Measurements from ENCODE around the gene EVI2B. TPM values are rescaled to one million over a fixed set of nuclear protein-coding genes. Genes with fewer than 3 reads are reported as not detected.

The EVI2B gene
- total RNA-seq, 1 experiment from 2014 or later: 0.11 TPM

DNA sequence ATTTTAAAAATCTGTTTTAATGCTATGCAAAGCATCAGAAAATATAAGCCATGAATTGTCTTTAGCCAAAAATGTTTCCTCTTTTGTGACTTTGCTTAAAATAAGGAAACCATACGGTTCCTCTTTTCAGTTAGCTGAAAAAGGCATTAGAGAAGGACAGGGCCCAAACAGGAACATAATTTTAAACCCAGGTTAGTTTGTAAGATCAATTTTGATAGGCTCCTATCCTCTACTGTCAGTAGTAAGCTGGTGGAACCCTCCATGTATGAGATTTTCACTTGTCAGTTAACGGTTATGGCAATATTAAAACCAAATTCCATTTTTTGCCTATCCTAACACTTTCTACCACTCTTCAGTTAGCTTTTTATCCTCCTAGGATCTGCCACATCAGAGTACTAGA is 4.3 kb downstream of the EVI2B start:
- intact Hi-C loops (cut with micrococcal nuclease): loop anchor here (10.0 kb wide), 1 partner anchor 55 kb away; no protein-coding TSS in a partner anchor
- Histone ChIP-seq H3K27me3 (ENCODE audit: low read length) (no peaks in the 10 kb centered on the region), H4K20me1 (ENCODE audit: low read length) (no peaks in the 10 kb centered on the region), H3K27ac (ENCODE audit: low read length) (no peak overlapping the region), H3K36me3 (ENCODE audit: low read depth, low read length) (no peaks in the 10 kb centered on the region), H3K9ac (ENCODE audit: low read length) (no peak overlapping the region), H2AFZ (ENCODE audit: low read length) (no peak overlapping the region), H3K4me3 (ENCODE audit: low read length) (no peak overlapping the region), H3K9me2 (replicated peaks; ENCODE audit: low read length) (no peaks in the 10 kb centered on the region), H3F3A (ENCODE audit: low read length, unreplicated experiment) (no peaks in the 10 kb centered on the region), H3K4me2 (ENCODE audit: low read length) (no peak overlapping the region), H3K79me2 (ENCODE audit: low read length) (no peaks in the 10 kb centered on the region), H3K4me1 (ENCODE audit: insufficient read depth, low read length) (peaks cover 11% of the 10 kb centered on the region), H3K9me3 (ENCODE audit: low read length) (no peaks in the 10 kb centered on the region)
- DNase-seq (no peak), ATAC-seq (no peak)
- no peak for TF ChIP-seq EZH2phosphoT487 (IDR thresholded peaks at IDR 0.05; ENCODE audit: borderline replicate concordance, low read length)
- TF ChIP-seq, protein P1, sequence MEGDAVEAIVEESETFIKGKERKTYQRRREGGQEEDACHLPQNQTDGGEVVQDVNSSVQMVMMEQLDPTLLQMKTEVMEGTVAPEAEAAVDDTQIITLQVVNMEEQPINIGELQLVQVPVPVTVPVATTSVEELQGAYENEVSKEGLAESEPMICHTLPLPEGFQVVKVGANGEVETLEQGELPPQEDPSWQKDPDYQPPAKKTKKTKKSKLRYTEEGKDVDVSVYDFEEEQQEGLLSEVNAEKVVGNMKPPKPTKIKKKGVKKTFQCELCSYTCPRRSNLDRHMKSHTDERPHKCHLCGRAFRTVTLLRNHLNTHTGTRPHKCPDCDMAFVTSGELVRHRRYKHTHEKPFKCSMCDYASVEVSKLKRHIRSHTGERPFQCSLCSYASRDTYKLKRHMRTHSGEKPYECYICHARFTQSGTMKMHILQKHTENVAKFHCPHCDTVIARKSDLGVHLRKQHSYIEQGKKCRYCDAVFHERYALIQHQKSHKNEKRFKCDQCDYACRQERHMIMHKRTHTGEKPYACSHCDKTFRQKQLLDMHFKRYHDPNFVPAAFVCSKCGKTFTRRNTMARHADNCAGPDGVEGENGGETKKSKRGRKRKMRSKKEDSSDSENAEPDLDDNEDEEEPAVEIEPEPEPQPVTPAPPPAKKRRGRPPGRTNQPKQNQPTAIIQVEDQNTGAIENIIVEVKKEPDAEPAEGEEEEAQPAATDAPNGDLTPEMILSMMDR (conservative IDR thresholded peaks at IDR 0.05; ENCODE audit: low read depth, low read length): no peak
- no TSS peak for BruUV-seq (replicated peaks)
- ChIA-PET CTCF (no interaction called here), POLR2A (ENCODE audit: unreplicated experiment) (no interaction called here)

DNA sequence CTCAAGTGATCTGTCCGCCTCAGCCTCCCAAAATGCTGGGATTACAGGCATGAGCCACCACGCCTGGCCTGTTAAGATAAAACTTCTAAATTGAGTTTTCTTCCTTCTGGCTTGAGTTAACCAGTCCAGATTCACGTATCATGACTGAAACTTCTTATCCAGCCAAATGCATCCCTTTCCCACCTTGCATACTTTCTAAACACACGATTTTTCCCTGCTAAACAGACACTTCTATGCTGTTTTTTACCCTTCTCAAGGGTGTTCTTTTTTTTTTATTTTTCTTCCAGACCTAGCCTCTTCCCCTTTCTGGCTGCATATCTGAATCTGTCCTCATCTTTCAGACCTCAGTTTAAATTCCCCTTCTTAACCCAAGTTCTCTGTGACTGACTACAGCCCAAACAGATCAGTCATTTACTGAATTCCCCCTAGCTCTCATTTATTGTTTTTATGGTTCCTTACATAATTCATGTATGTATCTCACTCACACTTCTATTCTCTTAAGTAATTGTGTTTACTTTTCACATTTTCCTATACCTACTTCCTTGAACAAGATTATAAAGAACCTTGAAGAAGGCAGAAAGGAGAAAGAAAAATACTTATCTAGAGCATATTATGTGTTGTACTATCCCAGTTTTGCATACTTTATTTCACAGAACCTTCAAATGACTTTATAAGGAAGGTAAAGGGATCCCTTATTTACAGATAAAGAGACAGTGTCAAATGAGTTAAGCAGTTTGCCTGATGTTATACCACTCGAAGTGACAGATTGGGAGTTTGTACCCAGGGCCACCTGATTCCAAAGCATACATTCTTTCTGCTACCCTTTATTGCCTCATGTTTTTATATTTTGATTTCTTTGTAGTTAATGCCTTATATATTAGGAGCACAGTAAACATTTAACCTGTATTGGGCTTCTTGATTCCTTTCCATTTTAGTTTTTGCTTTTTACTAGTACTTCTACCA is 5.2 kb downstream of the EVI2B start:
- Histone ChIP-seq H3K9me3 (ENCODE audit: low read length) (no peaks in the 10 kb centered on the region), H3K9ac (ENCODE audit: low read length) (no peak overlapping the region), H3K4me2 (ENCODE audit: low read length) (no peak overlapping the region), H3K27me3 (ENCODE audit: low read length) (no peaks in the 10 kb centered on the region), H3K36me3 (ENCODE audit: low read depth, low read length) (no peaks in the 10 kb centered on the region), H3K4me3 (ENCODE audit: low read length) (no peak overlapping the region), H3F3A (ENCODE audit: low read length, unreplicated experiment) (no peaks in the 10 kb centered on the region), H3K4me1 (ENCODE audit: insufficient read depth, low read length) (peaks cover 6% of the 10 kb centered on the region), H3K79me2 (ENCODE audit: low read length) (no peaks in the 10 kb centered on the region), H3K9me2 (replicated peaks; ENCODE audit: low read length) (no peaks in the 10 kb centered on the region), H2AFZ (ENCODE audit: low read length) (no peak overlapping the region), H3K27ac (ENCODE audit: low read length) (no peak overlapping the region), H4K20me1 (ENCODE audit: low read length) (no peaks in the 10 kb centered on the region)
- intact Hi-C loops (cut with micrococcal nuclease): loop anchor here (10.0 kb wide), 1 partner anchor 54 kb away; no protein-coding TSS in a partner anchor
- no TSS peak for BruUV-seq (replicated peaks)
- DNase-seq (no peak), ATAC-seq (no peak)
- ChIA-PET CTCF (no interaction called here), POLR2A (ENCODE audit: unreplicated experiment) (interaction anchor here (0.6 kb wide), 1 partner anchor 47 kb away, joined by 3 read pairs; no protein-coding TSS in a partner anchor)
- TF ChIP-seq EZH2phosphoT487 (IDR thresholded peaks at IDR 0.05; ENCODE audit: borderline replicate concordance, low read length): no peak

DNA sequence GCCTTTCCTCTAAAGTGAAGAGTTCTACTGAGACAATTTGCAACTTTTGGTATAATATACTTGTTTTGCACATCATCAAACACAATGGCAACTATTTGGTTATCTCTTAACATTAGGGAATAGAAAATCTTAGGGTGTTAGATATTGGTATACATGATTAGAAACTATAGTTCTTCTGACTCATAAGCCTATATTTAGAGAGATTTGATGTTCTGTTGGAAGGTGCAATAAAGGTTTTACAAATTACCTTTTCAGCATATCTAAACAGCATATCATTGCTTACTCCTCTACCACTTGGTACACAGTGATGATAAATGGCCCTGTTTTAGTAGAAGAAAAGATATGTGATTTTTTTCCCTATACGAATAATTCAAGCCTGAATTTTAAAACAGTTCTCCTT is 6.2 kb downstream of the EVI2B start:
- H4K20me1 ChIP-seq (ENCODE audit: low read length): no peaks in the 10 kb centered on the region
- CTCF ChIA-PET: no interaction called here
- no peak overlapping the region for H3K9ac ChIP-seq (ENCODE audit: low read length)
- intact Hi-C loops (cut with micrococcal nuclease): loop anchor here (10.0 kb wide), 1 partner anchor 53 kb away; no protein-coding TSS in a partner anchor
- H3K9me2 ChIP-seq (replicated peaks; ENCODE audit: low read length): no peaks in the 10 kb centered on the region
- H3K36me3 ChIP-seq (ENCODE audit: low read depth, low read length): no peaks in the 10 kb centered on the region
- H2AFZ ChIP-seq (ENCODE audit: low read length): no peak overlapping the region
- no peak overlapping the region for H3K4me3 ChIP-seq (ENCODE audit: low read length)
- no peak for DNase-seq
- no peaks in the 10 kb centered on the region for H3K9me3 ChIP-seq (ENCODE audit: low read length)
- H3K27ac ChIP-seq (ENCODE audit: low read length): no peak overlapping the region
- POLR2A ChIA-PET (ENCODE audit: unreplicated experiment): no interaction called here
- no peaks in the 10 kb centered on the region for H3K27me3 ChIP-seq (ENCODE audit: low read length)
- H3F3A ChIP-seq (ENCODE audit: low read length, unreplicated experiment): no peaks in the 10 kb centered on the region
- no TSS peak for BruUV-seq (replicated peaks)
- no peaks in the 10 kb centered on the region for H3K79me2 ChIP-seq (ENCODE audit: low read length)
- TF ChIP-seq, protein P1 (conservative IDR thresholded peaks at IDR 0.05; ENCODE audit: low read depth, low read length): no peak
- TF ChIP-seq EZH2 (IDR thresholded peaks at IDR 0.05; ENCODE audit: low read length, unreplicated experiment) (no peak), EZH2phosphoT487 (IDR thresholded peaks at IDR 0.05; ENCODE audit: borderline replicate concordance, low read length) (no peak)
- no peak overlapping the region for H3K4me2 ChIP-seq (ENCODE audit: low read length)
- no peak for ATAC-seq
- H3K4me1 ChIP-seq (ENCODE audit: insufficient read depth, low read length): no peaks in the 10 kb centered on the region

All from PC-3 (cell line).